Heart left ventricle (tissue), 16 donors: ENCODE data around the gene ANG. TPM values are rescaled to one million over a fixed set of nuclear protein-coding genes. Genes with fewer than 3 reads are reported as not detected.

ENCODE experiments used
- ATAC-seq, 4 donors: fragments of 200-7000 bp; cut with Tn5 transposase; one replicate each; pipeline ENCODE4 v1.9.1; 2020 to 2022; ENCODE audit warnings: moderate library complexity in 4 of 4, mild to moderate bottlenecking in 3 of 4, moderate number of reproducible peaks in 1 of 4
- DNase-seq, 5 donors: peaks; one replicate each; pipeline ENCODE4 v3.0.0-alpha.2; 2020
- H3K27ac ChIP-seq, 12 donors: fragments of 200-600 bp; sonication (generic) in 4 of 12; one replicate each; pipeline versions ENCODE4 v1.5.0 to v1.8.0; 2016 to 2022; ENCODE audit warnings: mild to moderate bottlenecking in 2 of 12
- H3K27me3 ChIP-seq, 9 donors: fragments of 200-600 bp; sonication (generic) in 2 of 9; one replicate each; pipeline versions ENCODE4 v1.5.1 to v1.8.0; 2016 to 2022; ENCODE audit warnings: mild to moderate bottlenecking in 3 of 9
- H3K36me3 ChIP-seq, 9 donors: fragments of 200-600 bp; sonication (generic) in 2 of 9; one replicate each; pipeline versions ENCODE4 v1.5.0 to v1.8.0; 2018 to 2022; ENCODE audit warnings: mild to moderate bottlenecking in 2 of 9
- H3K4me1 ChIP-seq, 12 donors: fragments of 200-600 bp; sonication (generic) in 4 of 12; one replicate each; pipeline versions ENCODE4 v1.5.0 to v1.8.0; 2016 to 2022; ENCODE audit warnings: mild to moderate bottlenecking in 3 of 12
- H3K4me3 ChIP-seq, 12 donors: fragments of 200-600 bp; sonication (generic) in 4 of 12; one replicate each; pipeline versions ENCODE4 v1.5.0 to v1.8.0; 2017 to 2022; ENCODE audit warnings: mild to moderate bottlenecking in 9 of 12, moderate library complexity in 4 of 12
- H3K9me3 ChIP-seq, 12 donors: fragments of 200-600 bp; sonication (generic) in 4 of 12; one replicate each; pipeline versions ENCODE4 v1.5.0 to v1.8.0; 2016 to 2022; ENCODE audit warnings: mild to moderate bottlenecking in 1 of 12
- CTCF ChIP-seq, 12 donors: fragments of 200-600 bp; sonication (generic) in 4 of 12; IDR thresholded peaks; one replicate each; pipeline versions ENCODE4 v1.5.0 to v1.8.0; 2018 to 2022; ENCODE audit warnings: antibody characterized with exemption in 12 of 12, mild to moderate bottlenecking in 5 of 12
- POLR2A ChIP-seq, 2 donors: fragments of 450-650 bp; IDR thresholded peaks; one replicate each; pipeline ENCODE4 v1.6.1; 2017; ENCODE audit warnings: antibody characterized with exemption in 2 of 2, mild to moderate bottlenecking in 2 of 2, moderate library complexity in 2 of 2
- WGBS, 4 donors: extraction: QIAGEN DNeasy Blood & Tissue Kit in 2 of 4; methylation state at CpG; one replicate each; pipeline versions ENCODE4 v1.1.5 to v1.1.7; 2013 to 2018; 5-methylcytosine and 5-hydroxymethylcytosine counted together
- intact Hi-C, 10 donors: fragments of 100-400 bp; cut with DNase I; formaldehyde crosslinking; loops; one replicate each; pipeline versions ENCODE4 v1.11.1 to v1.14.2; 2022
- polyA plus RNA-seq, 2 donors: library from polyadenylated mRNA; stranded (reverse); fragments of 200-250 nt; gene quantifications; one replicate each; pipeline ENCODE4 v1.2.3, GENCODE V29; 2013
- total RNA-seq, 9 donors: library from RNA; depleted of rRNA in 2 of 9; stranded (reverse); fragments of >200 nt in 2 of 9; fragmentation: NEBNext Ultra II Directional in 3 of 9; extraction: Animal tissue kit (Norgen Biotek cat#: 25700) in 3 of 9; gene quantifications; one replicate each; pipeline versions ENCODE4 v1.1.0 to v1.2.4, GENCODE V29; 2016 to 2023
- donor health status: ischemic (EF 13 %, LVEDD 7.1; RV severe dilation, severe dysfunction).
- donor health status: healthy with polysubstance abuse.
- donor health status: DM: no; HTN: yes; CAD: no.
- donor health status: DM: no; HTN: no; CAD: no.
- donor health status: ischemic (EF 25% LVEDD 6.9; RV normal size, moderate dysfunction).
- donor health status: ischemic (EF 25% LVEDD 5.7; RV mildly dilated, moderate dysfunction).
- donor health status: healthy.
- donor health status: DM: yes; HTN: yes; CAD: no.
- donor health status: ischemic (EF 35%, LVEDD 5.7; RV mildly dilated, moderate dysfunction).
- donor health status: nonischemic (EF 11% LVEDD 7.7; RV severe dilation, severe dysfunction).
- donor health status: DM: yes; HTN: yes; CAD: no.
- donor health status: PGD.
- donor health status: ischemic (EF 29% LVEDD 5.4; RV normal size, mild dysfunction).
- donor health status: nonischemic (EF 23%, LVEDD 6.1; RV moderate dilation, normal function).

Gene ANG
- total and polyA plus RNA-seq, 11 donors: 2.1 to 9.3 (median 4.0) TPM

GRCh38 chr14:20681348-20682126 lies 7.0 kb upstream of the ANG start:
- peak; percentile 38 to 58 (median 46) for ATAC-seq
- 0 to 3% (median 1%) methylated on average over 23 to 25 of the region's 25 CpGs for WGBS, 4 donors
- TF ChIP-seq CTCF (IDR thresholded peaks at IDR 0.05) (no peak), POLR2A (IDR thresholded peaks at IDR 0.05) (no peak)
- intact Hi-C loops: loop anchor here (1.0 to 10.0 kb wide), 28 partner anchors 49 to 831 kb away; partner anchors contain the start of genes TEP1 (in 5 of the 10), CCNB1IP1 (in 4 of the 10), PIP4P1 (in 4 of the 10) and APEX1 (in 3 of the 10)
- Histone ChIP-seq H3K27ac (peak overlapping the region; percentile 96 to 100 (median 100)), H3K27me3 (no peaks in the 10 kb centered on the region), H3K4me1 (peaks cover 0 to 37% (median 17%) of the 10 kb centered on the region in 12 donors), H3K4me3 (peak overlapping the region; percentile 47 to 95 (median 75)), H3K9me3 (no peaks in the 10 kb centered on the region), H3K36me3 (no peaks in the 10 kb centered on the region)
- peak; percentile 79 to 83 (median 82) for DNase-seq

- peaks cover 0 to 37% (median 19%) of the 10 kb centered on the region in 12 donors for H3K4me1 ChIP-seq
- ATAC-seq (no peak), DNase-seq (peak in 1 of 5 donors; percentile 69)
Observed at GRCh38 chr14:20682127-20682434, 6.5 kb upstream of the ANG start.

GRCh38 chr14:20682435-20683124 lies 6.0 kb upstream of the ANG start:
- Histone ChIP-seq H3K4me3 (peak overlapping the region; percentile 47 to 95 (median 75)), H3K27ac (peak overlapping the region; percentile 96 to 100 (median 100)), H3K27me3 (no peaks in the 10 kb centered on the region), H3K9me3 (no peaks in the 10 kb centered on the region), H3K36me3 (no peaks in the 10 kb centered on the region), H3K4me1 (peaks cover 0 to 37% (median 19%) of the 10 kb centered on the region in 12 donors)
- WGBS, 4 donors: 0 to 1% (median 1%) methylated on average over 13 to 40 of the region's 40 CpGs
- DNase-seq (peak; percentile 89 to 95 (median 93)), ATAC-seq (peak; percentile 91 to 94 (median 92))
- intact Hi-C loops: loop anchor here (1.0 to 10.0 kb wide), 29 partner anchors 50 to 830 kb away; partner anchors contain the start of genes TEP1 (in 5 of the 10), CCNB1IP1 (in 4 of the 10), PIP4P1 (in 4 of the 10) and APEX1 (in 3 of the 10)
- peak; percentile 8 to 91 for TF ChIP-seq POLR2A (IDR thresholded peaks at IDR 0.05)
- peak in 3 of 12 donors; percentile 0 to 39 (median 30) for TF ChIP-seq CTCF (IDR thresholded peaks at IDR 0.05)

More at GRCh38 chr14:20682127-20682434, 6.5 kb upstream of the ANG start:
- WGBS, 4 donors: 0 to 1% (median 1%) methylated on average over 5 to 11 of the region's 11 CpGs
- TF ChIP-seq CTCF (IDR thresholded peaks at IDR 0.05) (peak in 4 of 12 donors; percentile 10 to 36 (median 24)), POLR2A (IDR thresholded peaks at IDR 0.05) (no peak)
- Histone ChIP-seq H3K4me3 (peak overlapping the region; percentile 47 to 95 (median 75)), H3K36me3 (no peaks in the 10 kb centered on the region), H3K27ac (peak overlapping the region; percentile 96 to 100 (median 100)), H3K9me3 (no peaks in the 10 kb centered on the region), H3K27me3 (no peaks in the 10 kb centered on the region)
- intact Hi-C loops: loop anchor here (1.0 to 10.0 kb wide), 28 partner anchors 50 to 830 kb away; partner anchors contain the start of genes TEP1 (in 5 of the 10), CCNB1IP1 (in 4 of the 10), PIP4P1 (in 4 of the 10) and APEX1 (in 3 of the 10)
